ENCODE measurements around the gene AIFM3. TPM values are rescaled to one million over a fixed set of nuclear protein-coding genes. Genes with fewer than 3 reads are reported as not detected.

AIFM3 gene
- total RNA-seq, 1 donor from 2014 or later = 2.6 TPM

GRCh38 chr22:20951151-20951931 lies 15.7 kb upstream of the AIFM3 start:
- H3K4me3 Mint-ChIP-seq = no peak overlapping the region
- H3K27ac Mint-ChIP-seq = peak overlapping the region; percentile 72
- TF ChIP-seq, protein P1, sequence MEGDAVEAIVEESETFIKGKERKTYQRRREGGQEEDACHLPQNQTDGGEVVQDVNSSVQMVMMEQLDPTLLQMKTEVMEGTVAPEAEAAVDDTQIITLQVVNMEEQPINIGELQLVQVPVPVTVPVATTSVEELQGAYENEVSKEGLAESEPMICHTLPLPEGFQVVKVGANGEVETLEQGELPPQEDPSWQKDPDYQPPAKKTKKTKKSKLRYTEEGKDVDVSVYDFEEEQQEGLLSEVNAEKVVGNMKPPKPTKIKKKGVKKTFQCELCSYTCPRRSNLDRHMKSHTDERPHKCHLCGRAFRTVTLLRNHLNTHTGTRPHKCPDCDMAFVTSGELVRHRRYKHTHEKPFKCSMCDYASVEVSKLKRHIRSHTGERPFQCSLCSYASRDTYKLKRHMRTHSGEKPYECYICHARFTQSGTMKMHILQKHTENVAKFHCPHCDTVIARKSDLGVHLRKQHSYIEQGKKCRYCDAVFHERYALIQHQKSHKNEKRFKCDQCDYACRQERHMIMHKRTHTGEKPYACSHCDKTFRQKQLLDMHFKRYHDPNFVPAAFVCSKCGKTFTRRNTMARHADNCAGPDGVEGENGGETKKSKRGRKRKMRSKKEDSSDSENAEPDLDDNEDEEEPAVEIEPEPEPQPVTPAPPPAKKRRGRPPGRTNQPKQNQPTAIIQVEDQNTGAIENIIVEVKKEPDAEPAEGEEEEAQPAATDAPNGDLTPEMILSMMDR (conservative IDR thresholded peaks at IDR 0.05) = no peak
- peaks cover 18% of the 10 kb centered on the region for H3K36me3 Mint-ChIP-seq
- H3K9me3 Mint-ChIP-seq = no peaks in the 10 kb centered on the region
- H3K27me3 Mint-ChIP-seq = peaks cover 2% of the 10 kb centered on the region
- no peak for DNase-seq (ENCODE audit: extremely low spot score, unreplicated experiment)
- H3K4me1 Mint-ChIP-seq (ENCODE audit: unreplicated experiment) = peaks cover 27% of the 10 kb centered on the region

GRCh38 chr22:20951932-20952380 lies 15.1 kb upstream of the AIFM3 start:
- Mint-ChIP-seq H3K4me3 (no peak overlapping the region), H3K9me3 (no peaks in the 10 kb centered on the region), H3K36me3 (peaks cover 14% of the 10 kb centered on the region), H3K27ac (no peak overlapping the region), H3K4me1 (ENCODE audit: unreplicated experiment) (peaks cover 23% of the 10 kb centered on the region), H3K27me3 (peaks cover 5% of the 10 kb centered on the region)
- TF ChIP-seq, protein P1 (conservative IDR thresholded peaks at IDR 0.05) = no peak
- DNase-seq (ENCODE audit: extremely low spot score, unreplicated experiment) = no peak

DNA sequence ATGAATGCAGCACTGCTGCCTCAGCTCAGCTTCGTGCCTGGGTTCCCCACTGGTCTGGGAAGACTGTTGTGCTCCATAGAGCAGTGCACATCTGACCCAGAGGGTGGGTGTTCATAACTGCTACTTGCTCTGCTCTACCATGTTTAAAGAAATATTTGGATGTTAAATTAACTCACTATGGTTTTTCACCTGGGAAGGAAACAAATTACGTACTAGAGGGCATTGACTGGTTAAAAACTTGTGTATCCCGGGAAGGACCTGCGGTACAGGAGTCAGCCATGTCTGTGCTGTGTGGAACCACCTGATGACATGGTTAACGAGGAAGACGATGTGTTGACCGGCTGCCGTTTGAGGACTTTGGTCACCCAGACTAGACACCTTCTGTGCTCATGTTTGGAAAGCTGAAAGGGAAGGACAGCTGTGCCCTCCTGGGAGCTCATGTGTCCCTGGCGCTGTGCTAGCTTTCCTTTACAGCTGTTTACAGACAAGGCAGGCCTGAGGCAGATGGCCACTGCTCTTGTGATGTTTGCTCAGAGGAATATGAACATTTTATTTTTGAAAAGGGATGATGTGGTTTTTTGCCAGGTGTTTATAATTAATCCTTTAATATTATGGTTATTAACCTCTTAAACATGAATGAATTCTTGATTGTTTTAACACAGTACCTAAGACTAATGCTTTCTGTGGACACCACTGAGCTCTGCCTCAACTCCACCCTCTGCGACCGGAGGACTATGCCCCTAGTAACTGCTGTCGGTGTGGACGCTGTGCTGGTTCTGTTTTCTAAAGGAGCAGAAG lies 14.3 kb upstream of the AIFM3 start:
- peaks cover 5% of the 10 kb centered on the region for H3K27me3 Mint-ChIP-seq
- DNase-seq (ENCODE audit: extremely low spot score, unreplicated experiment) = no peak
- H3K9me3 Mint-ChIP-seq = no peaks in the 10 kb centered on the region
- peak overlapping the region; percentile 24 for H3K4me3 Mint-ChIP-seq
- H3K4me1 Mint-ChIP-seq (ENCODE audit: unreplicated experiment) = peaks cover 22% of the 10 kb centered on the region
- TF ChIP-seq, protein P1 (conservative IDR thresholded peaks at IDR 0.05) = no peak
- H3K36me3 Mint-ChIP-seq = peaks cover 14% of the 10 kb centered on the region
- H3K27ac Mint-ChIP-seq = peak overlapping the region; percentile 68

- Mint-ChIP-seq H3K27ac (no peak overlapping the region), H3K9me3 (no peaks in the 10 kb centered on the region), H3K4me1 (ENCODE audit: unreplicated experiment) (peaks cover 17% of the 10 kb centered on the region), H3K4me3 (no peak overlapping the region), H3K36me3 (peaks cover 14% of the 10 kb centered on the region), H3K27me3 (peaks cover 10% of the 10 kb centered on the region)
- TF ChIP-seq, protein P1 (conservative IDR thresholded peaks at IDR 0.05) = no peak
- DNase-seq (ENCODE audit: extremely low spot score, unreplicated experiment) = no peak
Measured at GRCh38 chr22:20953342-20953608, 13.8 kb upstream of the AIFM3 start.

GRCh38 chr22:20953668-20954500 lies 13.2 kb upstream of the AIFM3 start:
- Mint-ChIP-seq H3K27ac (peak overlapping the region; percentile 39), H3K9me3 (no peaks in the 10 kb centered on the region), H3K4me1 (ENCODE audit: unreplicated experiment) (peaks cover 16% of the 10 kb centered on the region), H3K36me3 (peaks cover 14% of the 10 kb centered on the region), H3K4me3 (no peak overlapping the region), H3K27me3 (peaks cover 11% of the 10 kb centered on the region)
- TF ChIP-seq, protein P1 (conservative IDR thresholded peaks at IDR 0.05) = no peak
- DNase-seq (ENCODE audit: extremely low spot score, unreplicated experiment) = no peak

Measured in type B pancreatic cell (in vitro differentiated cells).